ENCODE results near the gene KIF18B. TPM values are rescaled to one million over a fixed set of nuclear protein-coding genes. Genes with fewer than 3 reads are reported as not detected.

KIF18B gene
- total RNA-seq, 1 experiment from 2014 or later: 54.3 TPM

GRCh38 chr17:44881145-44881544, 66.4 kb downstream of the KIF18B start:
- BruUV-seq (replicated peaks): no TSS peak
- ChIA-PET CTCF (no interaction called here), POLR2A (ENCODE audit: low non-redundant PET) (no interaction called here)
- no peaks in the 10 kb centered on the region for H3K4me1 ChIP-seq (ENCODE audit: insufficient read depth, low read length, poor library complexity, severe bottlenecking)
- no peaks in the 10 kb centered on the region for H3K9me3 ChIP-seq (ENCODE audit: low read depth, low read length, poor library complexity, severe bottlenecking)
- no peak for DNase-seq (ENCODE audit: low spot score)
- intact Hi-C loops (cut with micrococcal nuclease; ENCODE audit: unreplicated experiment): no loop called here
- no peak overlapping the region for H3K4me3 ChIP-seq (ENCODE audit: low read depth, low read length, poor library complexity, severe bottlenecking)
- H3K36me3 ChIP-seq (ENCODE audit: insufficient read depth, low read length, poor library complexity, severe bottlenecking): peaks cover 26% of the 10 kb centered on the region
- no peaks in the 10 kb centered on the region for H3K27me3 ChIP-seq (replicated peaks; ENCODE audit: insufficient read depth, low read depth, low read length, poor library complexity)
- TF ChIP-seq CTCF (conservative IDR thresholded peaks at IDR 0.05; ENCODE audit: low read depth, low read length): no peak
- TF ChIP-seq EZH2 (IDR thresholded peaks at IDR 0.05; ENCODE audit: borderline replicate concordance, low read depth, low read length, poor library complexity, severe bottlenecking): no peak
- no peak overlapping the region for H3K27ac ChIP-seq (ENCODE audit: low read depth, low read length, poor library complexity, severe bottlenecking)

- peaks cover 30% of the 10 kb centered on the region for H3K36me3 ChIP-seq (ENCODE audit: insufficient read depth, low read length, poor library complexity, severe bottlenecking)
- H3K4me1 ChIP-seq (ENCODE audit: insufficient read depth, low read length, poor library complexity, severe bottlenecking): no peaks in the 10 kb centered on the region
- H3K27me3 ChIP-seq (replicated peaks; ENCODE audit: insufficient read depth, low read depth, low read length, poor library complexity): no peaks in the 10 kb centered on the region
- TF ChIP-seq EZH2 (IDR thresholded peaks at IDR 0.05; ENCODE audit: borderline replicate concordance, low read depth, low read length, poor library complexity, severe bottlenecking) (no peak), CTCF (conservative IDR thresholded peaks at IDR 0.05; ENCODE audit: low read depth, low read length) (no peak)
- POLR2A ChIA-PET (ENCODE audit: low non-redundant PET): no interaction called here
- no TSS peak for BruUV-seq (replicated peaks)
- no peaks in the 10 kb centered on the region for H3K9me3 ChIP-seq (ENCODE audit: low read depth, low read length, poor library complexity, severe bottlenecking)
- H3K4me3 ChIP-seq (ENCODE audit: low read depth, low read length, poor library complexity, severe bottlenecking): no peak overlapping the region
- DNase-seq (ENCODE audit: low spot score): no peak
- intact Hi-C loops (cut with micrococcal nuclease; ENCODE audit: unreplicated experiment): no loop called here
- no peak overlapping the region for H3K27ac ChIP-seq (ENCODE audit: low read depth, low read length, poor library complexity, severe bottlenecking)
- CTCF ChIA-PET: interaction anchor here (0.6 kb wide), 1 partner anchor 736 kb away, joined by 4 read pairs; no protein-coding TSS in a partner anchor
These were observed 67.5 kb downstream of the KIF18B start for GRCh38 chr17:44880062-44880461.

- POLR2A ChIA-PET (ENCODE audit: low non-redundant PET): no interaction called here
- intact Hi-C loops (cut with micrococcal nuclease; ENCODE audit: unreplicated experiment): no loop called here
- no TSS peak for BruUV-seq (replicated peaks)
- H3K27ac ChIP-seq (ENCODE audit: low read depth, low read length, poor library complexity, severe bottlenecking): no peak overlapping the region
- H3K27me3 ChIP-seq (replicated peaks; ENCODE audit: insufficient read depth, low read depth, low read length, poor library complexity): no peaks in the 10 kb centered on the region
- H3K9me3 ChIP-seq (ENCODE audit: low read depth, low read length, poor library complexity, severe bottlenecking): no peaks in the 10 kb centered on the region
- DNase-seq (ENCODE audit: low spot score): no peak
- no peak overlapping the region for H3K4me3 ChIP-seq (ENCODE audit: low read depth, low read length, poor library complexity, severe bottlenecking)
- CTCF ChIA-PET: interaction anchor here (0.6 to 1.6 kb wide), 2 partner anchors 104 to 735 kb away, joined by 4 to 6 read pairs; no protein-coding TSS in a partner anchor
- TF ChIP-seq CTCF (conservative IDR thresholded peaks at IDR 0.05; ENCODE audit: low read depth, low read length) (no peak), EZH2 (IDR thresholded peaks at IDR 0.05; ENCODE audit: borderline replicate concordance, low read depth, low read length, poor library complexity, severe bottlenecking) (no peak)
- H3K4me1 ChIP-seq (ENCODE audit: insufficient read depth, low read length, poor library complexity, severe bottlenecking): no peaks in the 10 kb centered on the region
- H3K36me3 ChIP-seq (ENCODE audit: insufficient read depth, low read length, poor library complexity, severe bottlenecking): peaks cover 28% of the 10 kb centered on the region
These were observed 68.2 kb downstream of the KIF18B start for GRCh38 chr17:44879376-44879775.

Measured in A673 (cell line).